GM23338 (cell line): ENCODE results near the gene ZNF662. TPM values are rescaled to one million over a fixed set of nuclear protein-coding genes. Genes with fewer than 3 reads are reported as not detected.

Experiments
- polyA plus RNA-seq: library from polyadenylated mRNA; unstranded; fragments of >200 nt; fragmentation: Nextera tagmentation; extraction: Ambion mirVana; gene quantifications from 2 replicates; pipeline ENCODE4 v1.2.1, GENCODE V29; 2016
- total RNA-seq: library from RNA; depleted of rRNA; stranded (reverse); fragments of >200 nt; shearing (Covaris generic); gene quantifications from 2 replicates; pipeline ENCODE4 v1.2.3, GENCODE V29; 2014; rRNA removed

Gene ZNF662
- total and polyA plus RNA-seq, 2 experiments from 2014 or later: 0.84 to 1.5 TPM

Other genes with a start within 250 kb of the ZNF662 start
- gene KLHL40, start 220.6 kb upstream of the ZNF662 start, total RNA-seq: not detected in 2 replicates
- not detected in 2 replicates for gene KLHL40, start 220.6 kb upstream of the ZNF662 start, polyA plus RNA-seq
- gene HHATL, start 203.3 kb upstream of the ZNF662 start, total RNA-seq: not detected in 2 replicates
- not detected in 2 replicates for gene HHATL, start 203.3 kb upstream of the ZNF662 start, polyA plus RNA-seq
- gene CCDC13, start 132.9 kb upstream of the ZNF662 start, total RNA-seq: 0.45 TPM in 1 of 2 replicates, not detected in the other
- gene CCDC13, start 132.9 kb upstream of the ZNF662 start, polyA plus RNA-seq: 0.27 and 0.42 TPM in 2 replicates
- 102 and 118 TPM in 2 replicates for gene HIGD1A, start 101.7 kb upstream of the ZNF662 start, total RNA-seq
- gene HIGD1A, start 101.7 kb upstream of the ZNF662 start, polyA plus RNA-seq: 127 and 144 TPM in 2 replicates
- gene ACKR2, start 96.7 kb upstream of the ZNF662 start, total RNA-seq: 0.35 and 0.58 TPM in 2 replicates
- gene ACKR2, start 96.7 kb upstream of the ZNF662 start, polyA plus RNA-seq: not detected in 2 replicates
- gene CYP8B1, start 30.3 kb upstream of the ZNF662 start, total RNA-seq: not detected in 2 replicates
- gene CYP8B1, start 30.3 kb upstream of the ZNF662 start, polyA plus RNA-seq: not detected in 2 replicates
- 11.1 and 16.2 TPM in 2 replicates for gene GASK1A, start 73.2 kb downstream of the ZNF662 start, total RNA-seq
- gene GASK1A, start 73.2 kb downstream of the ZNF662 start, polyA plus RNA-seq: 1.5 and 2.6 TPM in 2 replicates
- 22.6 and 26.1 TPM in 2 replicates for gene POMGNT2, start 199.9 kb downstream of the ZNF662 start, total RNA-seq
- 10.2 and 10.7 TPM in 2 replicates for gene POMGNT2, start 199.9 kb downstream of the ZNF662 start, polyA plus RNA-seq